HG03521 (cell line): ENCODE measurements around the gene RERE.

Experiments used
- ATAC-seq: cut with Tn5 transposase; IDR thresholded peaks from one replicate; pipeline ENCODE4 v1.9.1; 2021; ENCODE audit warnings: mild to moderate bottlenecking, moderate library complexity; ENCODE audit not compliant: unreplicated experiment

Gene RERE

DNA sequence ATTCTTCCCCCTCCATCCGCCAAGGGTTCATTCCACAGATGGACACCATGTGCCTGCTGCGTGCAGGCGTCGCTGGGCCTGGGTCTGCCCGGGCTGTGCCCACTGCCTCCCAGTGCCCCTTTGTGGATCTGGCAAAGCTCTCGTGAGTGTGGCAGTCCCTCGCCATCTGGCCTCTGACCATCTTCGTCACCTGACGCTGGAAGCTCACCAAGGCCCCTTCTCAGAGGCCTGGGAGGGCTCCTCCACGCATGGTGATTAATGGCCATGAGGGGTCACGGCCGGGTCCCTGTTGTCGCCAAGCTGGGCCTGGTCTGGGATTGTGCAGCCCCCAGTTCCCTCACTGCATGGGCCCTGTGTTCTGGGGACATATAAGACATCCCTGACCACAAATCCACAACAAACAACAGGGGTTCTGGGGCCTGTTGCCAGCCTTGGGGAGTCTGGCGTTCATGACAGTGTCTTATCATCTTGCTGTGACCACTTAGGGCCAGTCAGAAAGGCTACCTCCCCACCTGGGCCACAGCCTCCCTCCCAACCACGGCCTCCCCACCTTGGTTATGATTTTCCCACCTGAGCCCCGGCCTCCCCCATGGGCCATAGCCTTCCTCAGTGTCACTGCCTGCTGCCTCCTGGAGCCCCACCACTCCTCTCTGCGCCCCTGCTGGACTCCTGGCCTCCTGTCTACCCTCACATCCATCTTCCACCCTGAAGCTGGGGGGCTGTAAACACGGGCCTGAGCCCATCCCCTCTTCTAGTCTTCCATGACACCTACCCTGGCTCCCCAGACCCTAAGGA lies 471.6 kb downstream of the RERE start:
- no peak for ATAC-seq

DNA sequence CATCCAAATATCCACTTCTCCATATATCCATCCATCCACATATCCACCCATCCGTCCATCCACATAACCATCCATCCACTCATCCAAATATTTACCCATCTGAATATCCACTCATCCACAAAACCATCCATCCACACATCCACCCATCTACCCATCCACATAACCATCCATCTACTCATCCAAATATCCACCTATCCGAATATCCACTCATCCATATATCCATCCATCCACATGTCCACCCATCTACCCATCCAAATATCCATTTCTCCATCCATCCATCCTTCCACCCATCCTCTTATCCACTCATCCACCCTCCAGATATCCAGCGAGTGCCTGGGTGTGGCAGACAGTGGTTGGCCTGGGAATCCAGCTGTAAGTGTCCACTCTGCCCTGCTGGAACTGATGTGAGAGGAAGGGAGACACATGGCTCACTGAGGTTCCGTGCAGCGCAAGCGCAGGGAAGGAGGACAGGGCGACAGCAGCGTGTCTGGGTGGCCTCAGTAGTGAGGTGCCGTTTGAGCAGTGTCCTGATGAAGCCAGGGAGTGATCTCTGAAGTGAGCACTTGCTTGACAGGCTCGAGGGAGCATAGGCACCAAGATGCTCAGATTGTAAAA lies 472.4 kb downstream of the RERE start:
- no peak for ATAC-seq

- ATAC-seq, result no peak
Measured at GRCh38 chr1:8343464-8344001, 473.9 kb downstream of the RERE start.

GRCh38 chr1:8343044-8343443 lies 474.4 kb downstream of the RERE start:
- ATAC-seq, result no peak

GRCh38 chr1:8342325-8342724 lies 475.1 kb downstream of the RERE start:
- no peak for ATAC-seq

GRCh38 chr1:8340448-8340847 lies 477.0 kb downstream of the RERE start:
- no peak for ATAC-seq

- no peak for ATAC-seq
Measured at GRCh38 chr1:8339203-8339600, 478.2 kb downstream of the RERE start.

GRCh38 chr1:8338526-8339202 lies 478.8 kb downstream of the RERE start:
- no peak for ATAC-seq

GRCh38 chr1:8337776-8338525 lies 479.5 kb downstream of the RERE start:
- no peak for ATAC-seq

DNA sequence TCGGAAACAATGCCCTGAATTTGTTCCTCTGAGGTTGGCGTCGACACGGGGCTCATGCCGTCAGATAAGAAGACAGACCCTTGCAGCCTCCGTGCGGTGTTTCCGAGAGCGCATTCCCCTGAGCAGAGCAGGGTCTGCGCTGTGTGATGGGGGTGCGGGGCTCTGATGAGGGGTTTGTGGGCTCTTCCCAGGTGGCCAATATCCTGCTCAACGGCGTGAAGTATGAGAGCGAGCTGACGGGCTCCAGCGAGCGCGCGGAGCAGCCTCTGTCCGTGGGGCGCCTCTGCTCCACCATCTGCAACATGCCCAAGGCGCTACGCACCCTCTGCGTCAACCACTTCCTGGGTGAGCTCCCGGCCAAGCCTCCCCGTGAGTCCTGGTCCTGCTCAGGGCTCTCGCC lies 482.2 kb downstream of the RERE start:
- no peak for ATAC-seq

GRCh38 chr1:8334106-8334851 lies 483.2 kb downstream of the RERE start:
- no peak for ATAC-seq

GRCh38 chr1:8333246-8333987 lies 484.0 kb downstream of the RERE start:
- no peak for ATAC-seq

DNA sequence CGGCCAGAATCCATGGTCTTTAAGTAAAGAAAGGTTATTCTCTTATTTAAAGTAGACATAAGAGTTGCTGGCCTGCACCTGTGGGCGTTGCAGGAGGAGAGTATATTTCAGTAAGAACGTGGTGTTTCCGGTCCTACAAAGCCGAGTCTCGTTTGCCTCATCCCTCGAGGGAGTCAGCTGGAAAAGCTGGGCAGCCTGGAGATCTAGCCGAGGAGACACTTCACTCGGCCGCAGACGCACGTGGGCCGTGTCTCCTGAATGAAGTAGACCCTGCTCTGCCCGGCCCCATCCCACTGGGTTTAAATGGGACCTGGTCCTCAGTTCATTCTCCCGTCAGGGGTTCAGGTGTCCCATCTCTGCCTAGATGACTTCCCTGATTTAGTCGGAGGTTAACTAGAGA lies 484.6 kb downstream of the RERE start:
- ATAC-seq, result no peak

GRCh38 chr1:8330271-8331125 lies 486.9 kb downstream of the RERE start:
- no peak for ATAC-seq

- ATAC-seq, result no peak
Measured at GRCh38 chr1:8329858-8330257, 487.6 kb downstream of the RERE start.

DNA sequence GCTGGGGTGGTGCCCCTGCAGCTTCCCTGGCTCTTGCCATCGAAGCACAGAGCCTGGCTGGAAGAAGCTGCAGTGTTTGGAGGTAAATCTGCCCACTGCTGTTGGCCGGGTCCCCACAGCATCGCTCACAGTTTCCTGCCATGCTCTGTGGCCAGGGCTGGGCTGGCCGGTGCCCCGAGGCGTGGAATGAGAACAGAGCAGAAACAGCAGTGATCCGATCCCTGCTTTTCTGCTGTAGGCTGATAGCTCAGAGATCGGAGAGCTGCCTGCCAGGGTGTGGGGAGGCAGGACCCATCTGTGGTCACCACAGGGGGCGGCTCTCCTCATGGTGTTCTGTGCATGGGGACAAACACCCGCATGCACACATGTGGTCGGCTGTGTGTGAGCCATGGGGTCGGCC lies 488.0 kb downstream of the RERE start:
- no peak for ATAC-seq

DNA sequence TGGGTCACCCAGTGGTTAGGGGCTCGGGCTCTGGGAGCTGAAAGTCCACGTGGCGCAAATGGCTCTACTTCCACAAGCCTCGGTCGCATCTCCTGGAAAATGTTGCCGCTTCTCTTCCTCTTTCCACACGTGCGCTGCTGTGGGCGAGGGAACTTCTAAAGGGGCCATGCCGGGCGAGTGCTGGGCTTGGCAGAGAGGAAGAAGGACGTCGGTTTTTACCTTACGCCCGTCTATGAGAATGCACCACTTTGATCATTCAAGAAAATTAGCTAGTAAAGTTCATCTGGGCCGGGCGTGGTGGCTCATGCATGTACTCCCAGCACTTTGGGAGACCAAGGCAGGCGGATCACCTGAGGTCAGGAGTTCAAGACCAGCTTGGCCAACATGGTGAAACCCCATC lies 489.2 kb downstream of the RERE start:
- no peak for ATAC-seq

DNA sequence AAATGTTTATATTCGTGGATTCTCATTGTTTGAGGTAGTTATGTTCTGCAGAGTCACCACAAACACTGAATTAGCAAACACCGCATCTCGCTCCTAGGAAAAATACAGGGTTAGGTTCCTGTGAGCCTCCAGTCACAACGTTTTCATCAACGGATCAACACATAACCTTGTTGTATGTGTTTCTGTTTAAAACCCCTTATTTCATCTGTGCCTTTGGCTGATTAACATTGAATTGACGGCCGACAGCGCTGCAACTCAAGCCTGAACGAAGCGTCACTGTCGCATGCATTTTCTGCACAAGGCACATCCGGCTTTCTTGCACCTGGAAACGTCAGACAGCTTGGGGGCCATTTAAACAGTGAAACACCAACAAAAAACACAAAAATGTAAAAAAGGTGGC lies 491.2 kb downstream of the RERE start:
- no peak for ATAC-seq

- no peak for ATAC-seq
Measured at GRCh38 chr1:8325771-8326170, 491.7 kb downstream of the RERE start.
